Measurements from ENCODE around the gene CTNNA1.
"Not testable (repeated sequence)": the region's sequence is repeated elsewhere in the genome, so short reads cannot be mapped to it uniquely, and the experiment has no call there.

The CTNNA1 gene

GRCh38 chr5:138761670-138762069, 8.4 kb downstream of the CTNNA1 start:
- DNase-seq, result not testable (repeated sequence)

- DNase-seq, result no peak
Measured at GRCh38 chr5:138762110-138762509, 8.9 kb downstream of the CTNNA1 start.

- no peak for DNase-seq
Measured at GRCh38 chr5:138763037-138763778, 10.0 kb downstream of the CTNNA1 start.

GRCh38 chr5:138770291-138770690, 17.1 kb downstream of the CTNNA1 start:
- no peak for DNase-seq

GRCh38 chr5:138770977-138771376, 17.8 kb downstream of the CTNNA1 start:
- DNase-seq, result peak; percentile 50

- DNase-seq, result peak; percentile 48
Measured at GRCh38 chr5:138772986-138773594, 19.9 kb downstream of the CTNNA1 start.

- not testable (repeated sequence) for DNase-seq
Measured at GRCh38 chr5:138773624-138774023, 20.4 kb downstream of the CTNNA1 start.

GRCh38 chr5:138775034-138775433, 21.8 kb downstream of the CTNNA1 start:
- no peak for DNase-seq

- no peak for DNase-seq
Measured at GRCh38 chr5:138778234-138778633, 25.0 kb downstream of the CTNNA1 start.

- DNase-seq, result no peak
Measured at GRCh38 chr5:138783976-138784375, 30.8 kb downstream of the CTNNA1 start.

GRCh38 chr5:138784590-138784989, 31.4 kb downstream of the CTNNA1 start:
- DNase-seq, result no peak

- DNase-seq, result peak; percentile 27
Measured at GRCh38 chr5:138789771-138790242, 36.6 kb downstream of the CTNNA1 start.

- DNase-seq, result no peak
Measured at GRCh38 chr5:138790684-138791083, 37.5 kb downstream of the CTNNA1 start.

GRCh38 chr5:138792195-138792790, 39.1 kb downstream of the CTNNA1 start:
- no peak for DNase-seq

GRCh38 chr5:138793575-138793974, 40.4 kb downstream of the CTNNA1 start:
- DNase-seq, result no peak

- DNase-seq, result no peak
Measured at GRCh38 chr5:138803285-138803684, 50.1 kb downstream of the CTNNA1 start.

- DNase-seq, result no peak
Measured at GRCh38 chr5:138803935-138804334, 50.7 kb downstream of the CTNNA1 start.

GRCh38 chr5:138805096-138805495, 51.9 kb downstream of the CTNNA1 start:
- DNase-seq, result no peak

- DNase-seq, result no peak
Measured at GRCh38 chr5:138807182-138807581, 54.0 kb downstream of the CTNNA1 start.

GRCh38 chr5:138809391-138809790, 56.2 kb downstream of the CTNNA1 start:
- DNase-seq, result no peak

GRCh38 chr5:138810861-138811260, 57.6 kb downstream of the CTNNA1 start:
- not testable (repeated sequence) for DNase-seq

- no peak for DNase-seq
Measured at GRCh38 chr5:138815529-138815928, 62.3 kb downstream of the CTNNA1 start.

GRCh38 chr5:138817241-138817640, 64.0 kb downstream of the CTNNA1 start:
- no peak for DNase-seq

GRCh38 chr5:138819081-138819480, 65.9 kb downstream of the CTNNA1 start:
- no peak for DNase-seq
